Spleen (tissue), 11 donors: ENCODE results near the gene ADGRA1. TPM values are rescaled to one million over a fixed set of nuclear protein-coding genes. Genes with fewer than 3 reads are reported as not detected.
A peak's percentile ranks its signal among the peaks of the same experiment; 100 is the strongest.

Source experiments
- DNase-seq: peaks from one replicate; pipeline ENCODE4 v3.0.0-alpha.2; 2020
- H3K27ac ChIP-seq, 8 donors: fragments of 200-600 bp; sonication (generic) in 7 of 8; 1 replicate in 4 of 8; 2 replicates in 4 of 8; pipeline versions ENCODE4 v1.5.0 to v1.8.0; 2016 to 2021; ENCODE audit warnings: inconsistent platforms in 4 of 8, mild to moderate bottlenecking in 4 of 8, moderate library complexity in 1 of 8
- H3K27me3 ChIP-seq, 7 donors: fragments of 200-600 bp; sonication (generic) in 6 of 7; replicated peaks in 1 of 7; 1 replicate in 4 of 7; 2 replicates in 3 of 7; pipeline versions ENCODE4 v1.5.0 to v1.8.0; 2016 to 2021; ENCODE audit warnings: inconsistent platforms in 3 of 7, mild to moderate bottlenecking in 1 of 7
- H3K36me3 ChIP-seq, 6 donors: fragments of 200-600 bp; sonication (generic) in 5 of 6; 1 replicate in 4 of 6; 2 replicates in 2 of 6; pipeline versions ENCODE4 v1.5.0 to v1.8.0; 2016 to 2021; ENCODE audit warnings: inconsistent platforms in 2 of 6
- H3K4me1 ChIP-seq, 6 donors: fragments of 200-600 bp; sonication (generic) in 5 of 6; 1 replicate in 3 of 6; 2 replicates in 3 of 6; pipeline versions ENCODE4 v1.5.0 to v1.8.0; 2016 to 2021; ENCODE audit warnings: inconsistent platforms in 3 of 6
- H3K4me3 ChIP-seq, 8 donors: fragments of 200-600 bp; sonication (generic) in 7 of 8; 1 replicate in 4 of 8; 2 replicates in 4 of 8; pipeline versions ENCODE4 v1.5.0 to v1.8.0; 2016 to 2021; ENCODE audit warnings: inconsistent platforms in 4 of 8, mild to moderate bottlenecking in 4 of 8, moderate library complexity in 2 of 8
- H3K9me3 ChIP-seq, 8 donors: fragments of 200-600 bp; sonication (generic) in 7 of 8; 1 replicate in 4 of 8; 2 replicates in 4 of 8; pipeline versions ENCODE4 v1.5.0 to v1.8.0; 2016 to 2021; ENCODE audit warnings: inconsistent platforms in 4 of 8
- POLR2A ChIP-seq, 3 donors: fragments of 450-650 bp; IDR thresholded peaks; one replicate each; pipeline ENCODE4 v1.5.1; 2017; ENCODE audit warnings: antibody characterized with exemption in 3 of 3, mild to moderate bottlenecking in 1 of 3
- POLR2AphosphoS5 ChIP-seq, 3 donors: sonication (generic); formaldehyde crosslinking; IDR thresholded peaks; one replicate each; pipeline ENCODE4 v1.5.1; 2017; ENCODE audit warnings: antibody characterized with exemption in 3 of 3
- WGBS, 5 donors: extraction: QIAGEN DNeasy Blood & Tissue Kit in 3 of 5; methylation state at CpG; one replicate each; pipeline versions ENCODE4 v1.1.5 to v1.1.7; 2013 to 2018; 5-methylcytosine and 5-hydroxymethylcytosine counted together
- intact Hi-C: fragments of 100-400 bp; cut with DNase I; formaldehyde crosslinking; loops from one replicate; pipeline ENCODE4 v1.15.0; 2023; ENCODE audit warnings: low total_unique reads
- polyA plus RNA-seq, 3 donors: library from polyadenylated mRNA; stranded (reverse); fragments of 200-250 nt; gene quantifications; one replicate each; pipeline ENCODE4 v1.2.1, GENCODE V29; 2013
- total RNA-seq, 7 donors: library from RNA; depleted of rRNA in 3 of 7; stranded (reverse); fragments of >200 nt in 3 of 7; fragmentation: NEBNext Ultra II Directional in 4 of 7; extraction: Animal tissue kit (Norgen Biotek cat#: 25700) in 4 of 7; gene quantifications; one replicate each; pipeline versions ENCODE4 v1.1.0 to v1.2.1, GENCODE V29; 2016 to 2021
- TF ChIP-seq, protein P1 (sequence below), 11 experiments: fragments of 200-600 bp in 7 of 11; fragments of 450-650 bp in 4 of 11; sonication (generic) in 4 of 11; IDR thresholded peaks in 8 of 11; conservative IDR thresholded peaks in 3 of 11; 1 replicate in 7 of 11; 2 replicates in 4 of 11; pipeline versions ENCODE4 v1.4.0 to v1.8.0; 2016 to 2021; ENCODE audit warnings: antibody characterized with exemption in 11 of 11, inconsistent platforms in 4 of 11, mild to moderate bottlenecking in 1 of 11
- donor health status: healthy with polysubstance abuse.
- donor health status: DM: no; HTN: no; CAD: no; lungs with moderate emphysema.
- donor health status: DM: no; HTN: no; CAD: no.
- donor health status: Bipolar disorder and iron deficiency.
- donor health status: healthy.
- donor health status: DM: no; HTN: no; CAD: no.
- donor health status: DM: yes; HTN: yes; CAD: no.

The ADGRA1 gene
- total and polyA plus RNA-seq, 10 donors = 0.02 to 0.34 (median 0.19) TPM; not detected in 6

- peaks cover 0 to 100% (median 34%) of the 10 kb centered on the region in 7 donors for H3K27me3 ChIP-seq
These were observed 12.5 kb downstream of the ADGRA1 start for GRCh38 chr10:133100186-133100585.

GRCh38 chr10:133100706-133101415 is 13.1 kb downstream of the ADGRA1 start:
- peaks cover 0 to 100% (median 34%) of the 10 kb centered on the region in 7 donors for H3K27me3 ChIP-seq
- intact Hi-C loops = no loop called here
- peak overlapping the region in 2 of 8 donors; percentile 5 to 6 for H3K4me3 ChIP-seq
- H3K36me3 ChIP-seq = no peaks in the 10 kb centered on the region
- peaks cover 0 to 12% (median 7%) of the 10 kb centered on the region in 6 donors for H3K4me1 ChIP-seq
- peaks cover 0 to under 1% (median 0%) of the 10 kb centered on the region in 8 donors for H3K9me3 ChIP-seq
- TF ChIP-seq, protein P1, sequence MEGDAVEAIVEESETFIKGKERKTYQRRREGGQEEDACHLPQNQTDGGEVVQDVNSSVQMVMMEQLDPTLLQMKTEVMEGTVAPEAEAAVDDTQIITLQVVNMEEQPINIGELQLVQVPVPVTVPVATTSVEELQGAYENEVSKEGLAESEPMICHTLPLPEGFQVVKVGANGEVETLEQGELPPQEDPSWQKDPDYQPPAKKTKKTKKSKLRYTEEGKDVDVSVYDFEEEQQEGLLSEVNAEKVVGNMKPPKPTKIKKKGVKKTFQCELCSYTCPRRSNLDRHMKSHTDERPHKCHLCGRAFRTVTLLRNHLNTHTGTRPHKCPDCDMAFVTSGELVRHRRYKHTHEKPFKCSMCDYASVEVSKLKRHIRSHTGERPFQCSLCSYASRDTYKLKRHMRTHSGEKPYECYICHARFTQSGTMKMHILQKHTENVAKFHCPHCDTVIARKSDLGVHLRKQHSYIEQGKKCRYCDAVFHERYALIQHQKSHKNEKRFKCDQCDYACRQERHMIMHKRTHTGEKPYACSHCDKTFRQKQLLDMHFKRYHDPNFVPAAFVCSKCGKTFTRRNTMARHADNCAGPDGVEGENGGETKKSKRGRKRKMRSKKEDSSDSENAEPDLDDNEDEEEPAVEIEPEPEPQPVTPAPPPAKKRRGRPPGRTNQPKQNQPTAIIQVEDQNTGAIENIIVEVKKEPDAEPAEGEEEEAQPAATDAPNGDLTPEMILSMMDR (IDR thresholded peaks at IDR 0.05 in 8 of 11, conservative IDR thresholded peaks at IDR 0.05 in 3 of 11) = no peak
- TF ChIP-seq POLR2AphosphoS5 (IDR thresholded peaks at IDR 0.05) (no peak), POLR2A (IDR thresholded peaks at IDR 0.05) (no peak)
- no peak for DNase-seq
- no peak overlapping the region for H3K27ac ChIP-seq
- 17 to 32% (median 23%) methylated on average over 19 to 37 of the region's 37 CpGs for WGBS, 5 donors

More at GRCh38 chr10:133100186-133100585, 12.5 kb downstream of the ADGRA1 start:
- no peak for DNase-seq
- Histone ChIP-seq H3K4me3 (no peak overlapping the region), H3K27ac (no peak overlapping the region), H3K36me3 (no peaks in the 10 kb centered on the region), H3K9me3 (no peaks in the 10 kb centered on the region), H3K4me1 (peaks cover 0 to 12% (median 7%) of the 10 kb centered on the region in 6 donors)
- TF ChIP-seq, protein P1 (IDR thresholded peaks at IDR 0.05 in 8 of 11, conservative IDR thresholded peaks at IDR 0.05 in 3 of 11) = no peak
- TF ChIP-seq POLR2A (IDR thresholded peaks at IDR 0.05) = no peak
- TF ChIP-seq POLR2AphosphoS5 (IDR thresholded peaks at IDR 0.05) = no peak
- WGBS, 5 donors = 79 to 92% (median 90%) methylated on average over 13 to 24 of the region's 24 CpGs
- intact Hi-C loops = no loop called here

DNA sequence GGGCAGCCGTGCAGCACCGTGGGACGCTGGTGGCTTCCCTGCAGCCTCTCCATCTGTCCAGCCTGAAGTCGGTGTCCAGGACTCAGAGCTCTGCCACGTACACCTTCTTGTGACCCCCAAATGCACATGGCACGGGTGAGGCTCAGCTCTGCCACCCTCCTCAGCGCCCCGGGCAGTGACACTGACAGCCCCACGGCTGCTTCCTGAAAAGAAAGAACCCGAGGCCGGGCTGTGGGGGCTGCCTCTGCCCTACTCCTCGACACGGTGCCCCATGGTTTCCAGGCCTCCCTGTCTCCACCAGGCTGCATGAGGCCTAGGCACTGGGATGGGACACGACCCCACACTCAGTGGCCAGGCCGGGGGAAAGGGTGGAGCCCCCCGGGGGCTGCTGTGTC is 13.7 kb downstream of the ADGRA1 start:
- WGBS, 5 donors = 21 to 37% (median 24%) methylated on average over 15 to 16 of the region's 16 CpGs
- intact Hi-C loops = no loop called here
- H3K27ac ChIP-seq = no peak overlapping the region
- no peak overlapping the region for H3K4me3 ChIP-seq
- peaks cover 0 to 6% (median 3%) of the 10 kb centered on the region in 8 donors for H3K9me3 ChIP-seq
- no peak for DNase-seq
- H3K4me1 ChIP-seq = peaks cover 0 to 12% (median 7%) of the 10 kb centered on the region in 6 donors
- H3K27me3 ChIP-seq = peaks cover 0 to 100% (median 34%) of the 10 kb centered on the region in 7 donors
- no peaks in the 10 kb centered on the region for H3K36me3 ChIP-seq
- TF ChIP-seq POLR2AphosphoS5 (IDR thresholded peaks at IDR 0.05) (no peak), POLR2A (IDR thresholded peaks at IDR 0.05) (no peak)

DNA sequence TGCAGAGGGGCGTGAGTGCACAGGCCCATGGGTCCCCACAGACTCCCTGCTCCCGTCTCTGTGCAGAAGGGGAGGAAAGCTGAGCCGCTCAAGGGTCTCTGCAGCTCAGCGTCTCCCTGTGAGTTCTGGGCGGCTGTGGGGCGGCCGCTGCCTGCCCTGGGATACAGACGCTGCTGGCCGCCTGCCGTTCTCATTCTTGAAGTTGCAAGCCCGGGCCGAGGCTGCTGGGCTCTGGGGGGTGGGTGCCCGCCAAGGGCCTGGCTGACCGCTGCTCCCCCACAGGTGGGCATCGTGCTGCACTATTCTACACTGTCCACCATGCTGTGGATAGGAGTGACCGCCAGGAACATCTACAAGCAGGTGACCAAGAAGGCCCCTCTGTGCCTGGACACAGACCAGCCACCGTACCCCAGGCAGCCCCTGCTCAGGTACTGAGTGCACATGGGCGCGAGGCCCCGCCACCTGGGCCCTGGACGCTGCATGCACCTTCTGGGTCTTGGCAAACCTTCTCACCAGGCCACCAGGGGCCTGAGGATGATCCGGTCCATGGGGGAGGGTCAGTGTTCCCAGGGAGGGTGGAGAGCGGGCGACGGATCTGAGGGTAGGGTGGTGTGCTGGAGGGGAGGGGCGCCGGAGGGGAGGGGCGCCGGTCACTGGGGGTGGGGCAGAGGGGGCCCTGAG is 14.8 kb downstream of the ADGRA1 start:
- intact Hi-C loops = no loop called here
- Histone ChIP-seq H3K4me3 (no peak overlapping the region), H3K9me3 (peaks cover 0 to 18% (median 14%) of the 10 kb centered on the region in 8 donors), H3K27me3 (peaks cover 0 to 91% (median 34%) of the 10 kb centered on the region in 7 donors), H3K27ac (no peak overlapping the region), H3K36me3 (no peaks in the 10 kb centered on the region), H3K4me1 (peaks cover 0 to 12% (median 7%) of the 10 kb centered on the region in 6 donors)
- TF ChIP-seq, protein P1 (IDR thresholded peaks at IDR 0.05 in 8 of 11, conservative IDR thresholded peaks at IDR 0.05 in 3 of 11) = no peak
- no peak for TF ChIP-seq POLR2A (IDR thresholded peaks at IDR 0.05)
- no peak for TF ChIP-seq POLR2AphosphoS5 (IDR thresholded peaks at IDR 0.05)
- no peak for DNase-seq
- 83 to 89% (median 87%) methylated on average over 22 to 29 of the region's 29 CpGs for WGBS, 5 donors
